IPS-20b (cell line): ENCODE data around the gene NOLC1.

ENCODE experiments used
- H3K27ac ChIP-seq: one replicate; pipeline ENCODE4 v1.5.1; 2013; ENCODE audit warnings: low read length
- H3K27me3 ChIP-seq: 2 replicates; pipeline ENCODE4 v1.6.1; 2013; ENCODE audit warnings: mild to moderate bottlenecking, low read length, inconsistent platforms; ENCODE audit not compliant: insufficient read depth
- H3K36me3 ChIP-seq: 2 replicates; pipeline ENCODE4 v1.6.1; 2013; ENCODE audit warnings: low read depth, mild to moderate bottlenecking, inconsistent platforms, low read length, moderate library complexity; ENCODE audit not compliant: insufficient read depth
- H3K4me1 ChIP-seq: 2 replicates; pipeline ENCODE4 v1.6.1; 2013; ENCODE audit warnings: mild to moderate bottlenecking, control low read depth, inconsistent platforms, low read length, moderate library complexity; ENCODE audit not compliant: insufficient read depth
- H3K4me3 ChIP-seq: 2 replicates; pipeline ENCODE4 v1.5.1; 2013; ENCODE audit warnings: mild to moderate bottlenecking, low read length, inconsistent platforms
- H3K9ac ChIP-seq: 2 replicates; pipeline ENCODE4 v1.6.1; 2013; ENCODE audit warnings: low read depth, mild to moderate bottlenecking, inconsistent platforms, low read length, moderate library complexity
- H3K9me3 ChIP-seq: 2 replicates; pipeline ENCODE4 v1.6.1; 2013; ENCODE audit warnings: mild to moderate bottlenecking, low read depth, low read length, inconsistent platforms; ENCODE audit not compliant: insufficient read depth

NOLC1 gene

GRCh38 chr10:102131286-102132170, 20.7 kb upstream of the NOLC1 start:
- H3K27ac ChIP-seq, result no peak overlapping the region
- no peak overlapping the region for H3K4me3 ChIP-seq

DNA sequence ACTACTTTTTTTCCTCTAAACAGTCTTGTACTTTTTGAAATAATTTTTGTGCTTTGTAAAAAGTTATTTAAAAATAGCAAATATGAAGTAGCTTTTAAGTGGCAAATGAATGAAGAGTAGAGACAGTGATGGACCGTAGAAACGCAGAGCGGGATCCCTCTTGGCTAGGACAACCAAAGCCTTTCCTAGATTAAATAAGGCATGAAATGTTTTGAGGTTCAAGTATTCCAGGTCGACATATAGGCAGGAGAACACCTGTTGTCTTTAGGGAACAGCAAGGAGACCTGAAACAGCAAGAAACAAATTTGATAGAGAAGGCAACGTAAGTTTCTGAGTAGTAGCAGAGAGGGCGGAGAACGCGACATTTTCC, 20.0 kb upstream of the NOLC1 start:
- Histone ChIP-seq H3K4me3 (peak overlapping the region; percentile 98; the same call in 1 of the 2 replicates), H3K9me3 (no peaks in the 10 kb centered on the region), H3K27ac (no peak overlapping the region), H3K4me1 (peaks cover 4% of the 10 kb centered on the region), H3K36me3 (peaks cover 9% of the 10 kb centered on the region; the same call in 1 of the 2 replicates), H3K9ac (no peak overlapping the region), H3K27me3 (no peaks in the 10 kb centered on the region)

More at GRCh38 chr10:102131286-102132170, 20.7 kb upstream of the NOLC1 start:
- Histone ChIP-seq H3K9ac (no peak overlapping the region), H3K9me3 (no peaks in the 10 kb centered on the region), H3K4me1 (peaks cover 4% of the 10 kb centered on the region), H3K36me3 (peaks cover 9% of the 10 kb centered on the region; the same call in 1 of the 2 replicates), H3K27me3 (no peaks in the 10 kb centered on the region)

DNA sequence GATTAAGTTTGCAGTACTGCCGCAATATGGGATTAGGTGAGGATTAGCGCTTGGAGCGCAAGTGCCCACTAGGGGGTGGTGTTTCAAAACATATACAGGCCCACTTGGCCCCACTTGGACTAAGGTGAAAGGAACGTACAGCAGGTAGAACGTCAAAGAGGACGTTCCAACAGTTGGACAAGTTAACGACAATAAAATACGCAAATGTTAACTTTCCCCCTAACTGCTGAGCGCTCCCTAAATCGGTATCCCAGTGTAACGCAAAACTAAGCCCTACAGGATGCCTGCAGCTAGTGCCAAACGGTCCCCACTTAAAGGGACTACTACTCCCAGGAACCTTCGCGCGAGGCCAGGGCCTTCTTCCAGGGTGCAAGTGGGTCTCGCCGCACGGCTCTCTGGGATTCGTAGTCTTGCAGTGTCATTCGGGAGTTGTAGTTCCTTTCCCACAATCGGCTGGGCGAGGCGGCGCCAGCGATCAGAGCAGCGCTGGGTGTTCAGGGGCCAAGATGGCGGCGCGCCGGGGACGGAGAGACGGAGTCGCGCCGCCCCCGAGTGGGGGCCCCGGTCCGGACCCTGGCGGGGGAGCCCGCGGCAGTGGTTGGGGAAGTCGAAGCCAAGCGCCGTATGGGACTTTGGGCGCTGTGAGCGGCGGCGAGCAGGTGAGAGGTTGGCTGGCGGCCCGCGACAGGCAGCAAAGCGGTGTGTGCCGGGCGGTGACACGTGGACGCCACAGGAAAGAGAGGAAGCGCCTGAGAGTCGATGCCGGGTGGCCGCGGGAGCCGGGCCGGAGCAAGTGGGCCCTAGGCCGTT, 19.4 kb upstream of the NOLC1 start, which contains the start of gene PPRC1:
Gene PPRC1, plus strand, starts transcription at position 478 of the 810 bp plus-strand sequence. Its CDS starts 29 bp downstream, at position 507.
- H3K27me3 ChIP-seq, result no peaks in the 10 kb centered on the region
- peaks cover 4% of the 10 kb centered on the region for H3K4me1 ChIP-seq
- peak within 1 kb of the TSS; percentile 98 for H3K4me3 ChIP-seq
- H3K36me3 ChIP-seq, result peaks cover 14% of the 10 kb centered on the region
- H3K9ac ChIP-seq, result peak within 1 kb of the TSS; percentile 95
- no peaks in the 10 kb centered on the region for H3K9me3 ChIP-seq
- peak within 1 kb of the TSS; percentile 85 for H3K27ac ChIP-seq

DNA sequence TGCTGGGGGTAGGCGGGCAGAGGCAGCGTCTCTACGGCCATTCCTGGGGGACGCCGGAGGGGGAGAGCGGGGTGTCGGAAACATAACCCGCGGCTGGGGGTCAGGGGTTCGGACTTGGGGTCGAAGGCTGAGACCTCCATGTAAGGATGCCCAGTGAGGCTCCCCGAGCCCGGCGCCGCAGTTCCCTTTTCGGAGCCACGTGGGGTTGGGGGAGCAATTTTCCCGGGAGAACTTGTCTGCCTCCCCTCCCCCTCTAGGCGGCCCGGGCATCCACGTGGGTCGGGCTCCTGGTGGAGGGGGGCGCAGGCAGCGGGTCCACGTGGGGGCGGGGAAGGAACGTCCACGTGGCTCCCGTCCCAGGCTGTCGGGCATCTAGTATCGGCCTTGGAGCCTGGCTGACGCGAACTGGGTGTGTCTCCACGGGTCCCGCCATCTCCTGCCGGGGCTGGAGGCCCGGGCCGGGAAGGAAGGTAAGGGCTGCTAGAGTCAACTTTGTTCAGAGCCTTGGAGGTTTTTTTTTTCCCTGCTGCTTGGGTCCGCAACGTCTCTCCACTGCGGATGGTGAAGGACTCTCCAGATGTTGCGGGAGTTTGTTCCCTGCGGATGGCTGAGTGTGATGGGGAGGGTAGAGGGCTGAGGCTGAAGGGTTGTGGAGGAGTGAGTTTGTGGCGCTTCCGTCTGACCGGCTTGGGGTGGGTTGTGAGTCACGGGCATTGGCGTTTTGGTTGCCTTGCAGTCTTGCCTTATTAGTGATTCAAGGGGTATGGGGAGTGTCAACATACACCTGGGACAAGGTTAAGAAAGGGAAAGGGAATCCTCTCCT, 18.6 kb upstream of the NOLC1 start:
- H3K9ac ChIP-seq, result peak overlapping the region; percentile 95
- peak overlapping the region; percentile 98 for H3K4me3 ChIP-seq
- H3K27me3 ChIP-seq, result no peaks in the 10 kb centered on the region
- H3K9me3 ChIP-seq, result no peaks in the 10 kb centered on the region
- H3K4me1 ChIP-seq, result peaks cover 4% of the 10 kb centered on the region
- H3K27ac ChIP-seq, result peak overlapping the region; percentile 85
- peaks cover 22% of the 10 kb centered on the region for H3K36me3 ChIP-seq

DNA sequence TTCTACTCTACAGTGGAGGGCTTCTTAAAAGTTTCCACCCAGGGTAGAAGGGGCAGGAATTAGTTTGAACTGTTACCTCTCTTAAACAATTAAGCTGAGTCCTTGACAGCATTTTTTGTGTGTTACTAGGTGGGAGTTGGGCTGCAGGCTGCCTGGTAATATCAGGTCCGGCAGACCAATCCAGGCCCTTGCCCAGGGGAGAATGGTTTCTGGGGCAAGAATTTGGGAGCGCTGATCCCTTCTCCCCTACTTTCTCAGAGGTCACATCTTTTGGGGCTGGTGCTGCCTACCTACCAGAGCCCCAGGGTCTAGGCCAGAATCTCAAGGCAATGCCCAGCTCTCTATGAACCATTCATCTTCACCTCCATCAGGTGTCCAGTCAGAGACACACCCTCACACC, 17.8 kb upstream of the NOLC1 start:
- H3K4me1 ChIP-seq, result peaks cover 4% of the 10 kb centered on the region
- H3K27ac ChIP-seq, result no peak overlapping the region
- peak overlapping the region; percentile 95; the same call in 1 of the 2 replicates for H3K9ac ChIP-seq
- H3K4me3 ChIP-seq, result peak overlapping the region; percentile 98
- H3K36me3 ChIP-seq, result peaks cover 31% of the 10 kb centered on the region
- H3K9me3 ChIP-seq, result no peaks in the 10 kb centered on the region
- H3K27me3 ChIP-seq, result no peaks in the 10 kb centered on the region

DNA sequence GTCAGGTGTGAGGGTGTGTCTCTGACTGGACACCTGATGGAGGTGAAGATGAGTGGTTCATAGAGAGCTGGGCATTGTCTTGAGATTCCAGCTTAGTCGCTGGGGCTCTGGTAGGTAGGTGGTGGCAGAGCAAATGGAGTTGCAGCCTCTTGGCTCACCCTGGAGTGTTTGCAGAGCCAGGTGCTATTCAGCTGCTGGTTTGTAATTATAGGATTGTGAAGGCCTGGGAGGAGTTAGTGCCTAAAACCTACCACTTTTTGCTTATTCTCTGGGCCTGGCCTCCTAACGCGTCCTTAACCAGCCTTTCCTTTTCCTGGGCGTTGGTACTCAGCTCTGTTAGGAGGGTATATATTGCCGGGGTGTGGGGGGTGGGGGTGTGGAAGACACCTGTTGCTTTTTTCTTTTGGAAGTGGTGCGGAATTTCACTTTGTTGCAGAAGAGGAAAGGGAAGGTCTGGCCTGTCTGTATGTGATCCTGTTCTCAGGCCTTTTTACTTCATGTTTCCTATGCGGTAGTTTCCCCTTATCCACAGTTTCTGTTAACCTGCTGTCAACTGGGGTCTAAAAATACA, 16.1 kb upstream of the NOLC1 start:
- Histone ChIP-seq H3K9me3 (no peaks in the 10 kb centered on the region), H3K4me3 (peak overlapping the region; percentile 32; the same call in 1 of the 2 replicates), H3K27me3 (no peaks in the 10 kb centered on the region), H3K9ac (peak overlapping the region; percentile 18; the same call in 1 of the 2 replicates), H3K27ac (no peak overlapping the region), H3K4me1 (peaks cover 4% of the 10 kb centered on the region), H3K36me3 (peaks cover 47% of the 10 kb centered on the region)

- H3K27ac ChIP-seq, result no peak overlapping the region
- H3K9me3 ChIP-seq, result no peaks in the 10 kb centered on the region
- peaks cover 4% of the 10 kb centered on the region; the same call in 1 of the 2 replicates for H3K4me1 ChIP-seq
- H3K4me3 ChIP-seq, result no peak overlapping the region
- no peaks in the 10 kb centered on the region for H3K27me3 ChIP-seq
- peaks cover 78% of the 10 kb centered on the region for H3K36me3 ChIP-seq
- H3K9ac ChIP-seq, result no peak overlapping the region
Measured at GRCh38 chr10:102139281-102140110, 12.7 kb upstream of the NOLC1 start.

DNA sequence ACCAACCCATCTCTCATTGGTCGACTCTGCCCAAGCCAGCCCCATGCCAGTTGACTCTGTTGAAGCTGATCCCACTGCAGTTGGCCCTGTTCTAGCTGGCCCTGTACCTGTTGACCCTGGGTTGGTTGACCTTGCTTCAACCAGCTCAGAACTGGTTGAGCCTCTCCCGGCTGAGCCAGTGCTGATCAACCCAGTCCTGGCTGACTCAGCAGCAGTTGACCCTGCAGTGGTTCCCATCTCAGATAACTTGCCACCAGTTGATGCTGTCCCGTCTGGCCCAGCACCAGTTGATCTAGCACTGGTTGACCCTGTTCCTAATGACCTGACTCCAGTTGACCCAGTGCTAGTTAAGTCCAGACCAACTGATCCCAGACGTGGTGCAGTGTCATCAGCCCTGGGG, 12.0 kb upstream of the NOLC1 start:
- no peak overlapping the region for H3K4me3 ChIP-seq
- H3K27me3 ChIP-seq, result no peaks in the 10 kb centered on the region
- H3K36me3 ChIP-seq, result peaks cover 85% of the 10 kb centered on the region
- H3K27ac ChIP-seq, result no peak overlapping the region
- no peaks in the 10 kb centered on the region for H3K9me3 ChIP-seq
- no peak overlapping the region for H3K9ac ChIP-seq
- peaks cover 4% of the 10 kb centered on the region; the same call in 1 of the 2 replicates for H3K4me1 ChIP-seq

- H3K4me3 ChIP-seq, result no peak overlapping the region
- H3K9ac ChIP-seq, result no peak overlapping the region
Measured at GRCh38 chr10:102140913-102141540, 11.2 kb upstream of the NOLC1 start.

DNA sequence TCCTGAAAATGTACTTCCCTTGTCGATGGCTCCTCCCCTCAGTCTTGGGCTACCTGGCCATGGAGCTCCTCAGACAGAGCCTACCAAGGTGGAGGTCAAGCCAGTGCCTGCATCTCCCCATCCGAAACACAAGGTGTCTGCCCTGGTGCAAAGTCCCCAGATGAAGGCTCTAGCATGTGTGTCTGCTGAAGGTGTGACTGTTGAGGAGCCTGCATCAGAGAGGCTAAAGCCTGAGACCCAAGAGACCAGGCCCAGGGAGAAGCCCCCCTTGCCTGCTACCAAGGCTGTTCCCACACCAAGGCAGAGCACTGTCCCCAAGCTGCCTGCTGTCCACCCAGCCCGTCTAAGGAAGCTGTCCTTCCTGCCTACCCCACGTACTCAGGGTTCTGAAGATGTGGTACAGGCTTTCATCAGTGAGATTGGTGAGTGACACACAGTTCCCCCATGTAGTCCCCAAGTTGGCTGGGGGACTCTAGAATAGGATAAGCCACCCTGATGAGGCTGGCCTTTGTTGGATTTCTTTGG, 10.5 kb upstream of the NOLC1 start:
- H3K9ac ChIP-seq, result no peak overlapping the region
- H3K27me3 ChIP-seq, result no peaks in the 10 kb centered on the region
- H3K4me3 ChIP-seq, result no peak overlapping the region
- no peaks in the 10 kb centered on the region for H3K4me1 ChIP-seq
- H3K27ac ChIP-seq, result no peak overlapping the region
- H3K9me3 ChIP-seq, result no peaks in the 10 kb centered on the region
- peaks cover 90% of the 10 kb centered on the region for H3K36me3 ChIP-seq

More at GRCh38 chr10:102140913-102141540, 11.2 kb upstream of the NOLC1 start:
- Histone ChIP-seq H3K36me3 (peaks cover 86% of the 10 kb centered on the region), H3K27me3 (no peaks in the 10 kb centered on the region), H3K4me1 (peaks cover under 1% of the 10 kb centered on the region; the same call in 1 of the 2 replicates), H3K9me3 (no peaks in the 10 kb centered on the region), H3K27ac (no peak overlapping the region)
